ENCODE results near the gene WDR90. TPM values are rescaled to one million over a fixed set of nuclear protein-coding genes. Genes with fewer than 3 reads are reported as not detected.

Gene WDR90
- total and polyA plus RNA-seq, 4 donors: 7.5 to 60.9 (median 23.4) TPM

DNA sequence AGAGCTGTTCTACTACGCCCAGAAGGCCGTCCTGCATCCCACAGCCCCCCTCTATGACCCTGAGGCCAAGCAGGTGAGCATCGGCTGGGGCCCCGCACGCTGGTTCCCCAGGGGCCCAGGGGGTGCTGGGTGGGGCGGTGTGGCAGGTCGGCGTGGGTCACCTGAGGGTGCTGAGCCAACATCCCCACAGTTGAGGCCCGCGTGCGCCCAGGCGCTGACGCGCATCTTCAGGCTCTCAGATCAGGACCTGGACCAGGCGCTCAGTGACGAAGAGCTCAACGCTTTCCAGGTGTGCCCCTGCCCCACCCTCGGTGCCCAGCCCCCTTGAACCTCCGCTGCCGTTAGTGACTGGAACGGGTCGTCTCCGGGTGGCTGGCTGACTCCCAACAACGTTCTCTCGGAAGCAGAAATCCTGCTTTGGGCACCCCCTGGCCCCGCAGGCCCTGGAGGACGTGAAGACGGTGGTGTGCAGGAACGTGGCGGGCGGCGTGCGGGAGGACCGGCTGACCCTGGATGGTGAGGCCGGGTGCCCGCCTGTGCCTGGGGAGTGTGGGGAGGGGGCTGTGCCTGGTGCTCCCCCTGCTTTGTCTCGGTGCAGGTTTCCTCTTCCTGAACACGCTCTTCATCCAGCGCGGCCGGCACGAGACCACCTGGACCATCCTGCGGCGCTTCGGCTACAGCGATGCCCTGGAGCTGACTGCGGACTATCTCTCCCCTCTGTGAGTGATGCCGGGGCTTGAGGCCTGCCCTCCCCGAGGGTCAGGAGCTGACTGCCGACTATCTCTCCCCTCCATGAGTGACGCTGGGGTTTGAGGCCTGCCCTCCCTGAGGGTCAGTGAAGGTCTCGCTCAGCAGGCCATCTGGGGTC, 21.6 kb downstream of the WDR90 start:
- no peak overlapping the region for H3K27ac ChIP-seq (ENCODE audit: low read depth in 1 of 2, low read length in 2 of 2)
- H3K9me3 ChIP-seq (ENCODE audit: control insufficient read depth, low read length): no peaks in the 10 kb centered on the region
- no peak overlapping the region for H3K4me3 ChIP-seq (ENCODE audit: low read length in 2 of 2)
- DNase-seq (no peak), ATAC-seq (ENCODE audit: low FRiP score) (no peak)
- no peaks in the 10 kb centered on the region for H3K27me3 ChIP-seq (ENCODE audit: control insufficient read depth in 1 of 2, insufficient read depth in 2 of 2, low read length in 1 of 2)
- WGBS, 2 donors: 91% methylated on average over 43 to 52 of the region's 52 CpGs
- no peaks in the 10 kb centered on the region for H3K4me1 ChIP-seq (ENCODE audit: control insufficient read depth in 1 of 2, insufficient read depth in 2 of 2, low read length in 2 of 2)
- peaks cover 0 to 14% of the 10 kb centered on the region in 2 donors for H3K36me3 ChIP-seq (ENCODE audit: control insufficient read depth in 1 of 2, insufficient read depth in 2 of 2, low read length in 1 of 2)
- intact Hi-C loops (cut with DNase I): no loop called here

GRCh38 chr16:671353-672131, 22.4 kb downstream of the WDR90 start:
- DNase-seq (no peak), ATAC-seq (ENCODE audit: low FRiP score) (no peak)
- Histone ChIP-seq H3K27ac (ENCODE audit: low read depth in 1 of 2, low read length in 2 of 2) (no peak overlapping the region), H3K9me3 (ENCODE audit: control insufficient read depth, low read length) (no peaks in the 10 kb centered on the region), H3K4me1 (ENCODE audit: control insufficient read depth in 1 of 2, insufficient read depth in 2 of 2, low read length in 2 of 2) (no peaks in the 10 kb centered on the region), H3K27me3 (ENCODE audit: control insufficient read depth in 1 of 2, insufficient read depth in 2 of 2, low read length in 1 of 2) (no peaks in the 10 kb centered on the region), H3K4me3 (ENCODE audit: low read length in 2 of 2) (no peak overlapping the region), H3K36me3 (ENCODE audit: control insufficient read depth in 1 of 2, insufficient read depth in 2 of 2, low read length in 1 of 2) (peaks cover 0 to 14% of the 10 kb centered on the region in 2 donors)
- intact Hi-C loops (cut with DNase I): no loop called here
- 82 to 84% methylated on average over 40 of the region's 40 CpGs for WGBS, 2 donors

DNA sequence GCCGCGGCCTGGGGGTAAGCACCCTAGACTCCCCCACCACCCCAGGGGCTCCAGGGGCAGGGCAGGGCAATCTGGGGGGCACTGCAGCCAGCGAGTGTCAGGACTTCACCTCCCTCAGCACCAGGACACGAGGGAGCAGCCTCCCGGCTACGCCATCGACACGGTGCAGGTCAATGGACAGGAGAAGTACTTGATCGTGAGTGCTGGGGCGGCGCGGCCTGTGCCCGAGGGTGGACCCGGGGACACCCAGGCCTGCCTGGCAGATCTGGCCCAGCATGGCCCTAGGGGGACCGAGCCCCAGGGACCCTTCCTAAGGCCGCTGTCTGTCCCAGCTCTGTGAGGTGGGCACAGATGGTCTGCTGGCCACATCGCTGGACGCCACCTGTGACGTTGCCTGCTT, 23.2 kb downstream of the WDR90 start:
- intact Hi-C loops (cut with DNase I): no loop called here
- Histone ChIP-seq H3K4me1 (ENCODE audit: control insufficient read depth in 1 of 2, insufficient read depth in 2 of 2, low read length in 2 of 2) (no peaks in the 10 kb centered on the region), H3K27me3 (ENCODE audit: control insufficient read depth in 1 of 2, insufficient read depth in 2 of 2, low read length in 1 of 2) (no peaks in the 10 kb centered on the region), H3K27ac (ENCODE audit: low read depth in 1 of 2, low read length in 2 of 2) (no peak overlapping the region), H3K9me3 (ENCODE audit: control insufficient read depth, low read length) (no peaks in the 10 kb centered on the region), H3K36me3 (ENCODE audit: control insufficient read depth in 1 of 2, insufficient read depth in 2 of 2, low read length in 1 of 2) (peaks cover 0 to 14% of the 10 kb centered on the region in 2 donors), H3K4me3 (ENCODE audit: low read length in 2 of 2) (no peak overlapping the region)
- ATAC-seq (ENCODE audit: low FRiP score) (no peak), DNase-seq (no peak)
- 93 to 94% methylated on average over 19 of the region's 19 CpGs for WGBS, 2 donors

DNA sequence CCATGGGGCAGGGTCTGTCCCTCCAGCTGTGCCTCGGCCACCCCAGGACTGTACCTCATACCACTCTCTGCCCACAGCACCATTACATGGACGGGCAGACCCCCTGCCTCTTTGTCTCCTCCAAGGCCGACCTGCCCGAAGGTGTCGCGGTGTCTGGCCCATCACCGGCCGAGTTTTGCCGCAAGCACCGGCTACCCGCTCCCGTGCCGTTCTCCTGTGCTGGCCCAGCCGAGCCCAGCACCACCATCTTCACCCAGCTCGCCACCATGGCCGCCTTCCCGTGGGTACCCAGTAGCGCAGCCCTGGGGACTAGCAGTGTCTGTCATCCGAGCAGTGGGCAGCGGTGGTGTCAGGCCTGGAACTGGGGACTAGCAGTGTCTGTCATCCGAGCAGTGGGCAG, 23.7 kb downstream of the WDR90 start:
- no peaks in the 10 kb centered on the region for H3K4me1 ChIP-seq (ENCODE audit: control insufficient read depth in 1 of 2, insufficient read depth in 2 of 2, low read length in 2 of 2)
- no peak overlapping the region for H3K27ac ChIP-seq (ENCODE audit: low read depth in 1 of 2, low read length in 2 of 2)
- no peak for DNase-seq
- H3K9me3 ChIP-seq (ENCODE audit: control insufficient read depth, low read length): no peaks in the 10 kb centered on the region
- peaks cover 0 to 14% of the 10 kb centered on the region in 2 donors for H3K36me3 ChIP-seq (ENCODE audit: control insufficient read depth in 1 of 2, insufficient read depth in 2 of 2, low read length in 1 of 2)
- no peak for ATAC-seq (ENCODE audit: low FRiP score)
- intact Hi-C loops (cut with DNase I): no loop called here
- H3K27me3 ChIP-seq (ENCODE audit: control insufficient read depth in 1 of 2, insufficient read depth in 2 of 2, low read length in 1 of 2): no peaks in the 10 kb centered on the region
- WGBS, 2 donors: 93% methylated on average over 21 of the region's 21 CpGs
- H3K4me3 ChIP-seq (ENCODE audit: low read length in 2 of 2): no peak overlapping the region

DNA sequence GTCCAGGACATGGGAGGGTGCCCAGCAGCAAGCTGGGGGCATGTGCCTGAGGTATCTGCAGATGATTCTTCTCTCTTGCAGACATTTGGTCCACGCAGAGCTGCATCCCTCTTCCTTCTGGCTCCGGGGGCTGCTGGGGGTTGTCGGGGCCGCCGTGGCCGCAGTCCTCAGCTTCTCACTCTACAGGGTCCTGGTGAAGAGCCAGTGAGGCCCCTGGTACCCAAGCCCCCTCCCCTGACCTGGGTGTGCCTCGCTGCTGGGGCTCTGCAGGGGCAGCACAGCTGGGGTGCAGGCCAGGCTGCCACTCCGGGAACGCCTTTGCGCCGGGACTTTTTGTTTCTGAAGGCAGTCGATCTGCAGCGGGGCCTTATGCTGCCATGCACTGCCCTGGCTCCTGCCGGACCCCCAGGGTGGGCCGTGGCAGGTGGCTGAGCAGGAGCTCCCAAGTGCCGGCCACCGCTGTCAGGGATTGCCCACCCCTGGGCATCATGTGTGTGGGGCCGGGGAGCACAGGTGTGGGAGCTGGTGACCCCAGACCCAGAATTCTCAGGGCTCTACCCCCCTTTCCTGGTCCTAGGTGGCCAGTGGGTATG, 24.3 kb downstream of the WDR90 start:
- 90 to 91% methylated on average over 18 of the region's 18 CpGs for WGBS, 2 donors
- Histone ChIP-seq H3K27ac (ENCODE audit: low read depth in 1 of 2, low read length in 2 of 2) (no peak overlapping the region), H3K9me3 (ENCODE audit: control insufficient read depth, low read length) (no peaks in the 10 kb centered on the region), H3K27me3 (ENCODE audit: control insufficient read depth in 1 of 2, insufficient read depth in 2 of 2, low read length in 1 of 2) (no peaks in the 10 kb centered on the region), H3K36me3 (ENCODE audit: control insufficient read depth in 1 of 2, insufficient read depth in 2 of 2, low read length in 1 of 2) (peaks cover 0 to 14% of the 10 kb centered on the region in 2 donors), H3K4me1 (ENCODE audit: control insufficient read depth in 1 of 2, insufficient read depth in 2 of 2, low read length in 2 of 2) (no peaks in the 10 kb centered on the region), H3K4me3 (ENCODE audit: low read length in 2 of 2) (no peak overlapping the region)
- DNase-seq: no peak
- ATAC-seq (ENCODE audit: low FRiP score): no peak
- intact Hi-C loops (cut with DNase I): no loop called here

GRCh38 chr16:674214-674881, 25.2 kb downstream of the WDR90 start:
- no peaks in the 10 kb centered on the region for H3K4me1 ChIP-seq (ENCODE audit: control insufficient read depth in 1 of 2, insufficient read depth in 2 of 2, low read length in 2 of 2)
- H3K4me3 ChIP-seq (ENCODE audit: low read length in 2 of 2): no peak overlapping the region
- intact Hi-C loops (cut with DNase I): no loop called here
- H3K9me3 ChIP-seq (ENCODE audit: control insufficient read depth, low read length): no peaks in the 10 kb centered on the region
- WGBS, 2 donors: 80 to 83% methylated on average over 21 to 22 of the region's 22 CpGs
- no peaks in the 10 kb centered on the region for H3K27me3 ChIP-seq (ENCODE audit: control insufficient read depth in 1 of 2, insufficient read depth in 2 of 2, low read length in 1 of 2)
- no peak overlapping the region for H3K27ac ChIP-seq (ENCODE audit: low read depth in 1 of 2, low read length in 2 of 2)
- no peak for DNase-seq
- ATAC-seq (ENCODE audit: low FRiP score): no peak
- H3K36me3 ChIP-seq (ENCODE audit: control insufficient read depth in 1 of 2, insufficient read depth in 2 of 2, low read length in 1 of 2): peaks cover 0 to 14% of the 10 kb centered on the region in 2 donors

- Histone ChIP-seq H3K4me1 (ENCODE audit: control insufficient read depth in 1 of 2, insufficient read depth in 2 of 2, low read length in 2 of 2) (no peaks in the 10 kb centered on the region), H3K4me3 (ENCODE audit: low read length in 2 of 2) (peak within 1 kb of the TSS in 1 of 2 donors; percentile 29), H3K27me3 (ENCODE audit: control insufficient read depth in 1 of 2, insufficient read depth in 2 of 2, low read length in 1 of 2) (no peaks in the 10 kb centered on the region), H3K27ac (ENCODE audit: low read depth in 1 of 2, low read length in 2 of 2) (no peak within 1 kb of the TSS), H3K36me3 (ENCODE audit: control insufficient read depth in 1 of 2, insufficient read depth in 2 of 2, low read length in 1 of 2) (peaks cover 0 to 14% of the 10 kb centered on the region in 2 donors), H3K9me3 (ENCODE audit: control insufficient read depth, low read length) (no peaks in the 10 kb centered on the region)
- 6 to 7% methylated on average over 43 to 73 of the region's 73 CpGs for WGBS, 2 donors
- intact Hi-C loops (cut with DNase I): no loop called here
- no peak for DNase-seq
- no peak for ATAC-seq (ENCODE audit: low FRiP score)
Observed at GRCh38 chr16:674968-675883, 26.1 kb downstream of the WDR90 start, which contains the start of gene RHBDL1. Gene RHBDL1, plus strand, starts transcription at chr16:675671. Its CDS starts 120 bp downstream, at chr16:675791.
